GM12872 (cell line): ENCODE results near the gene NFATC2.

Experiments used
- CTCF ChIP-seq: IDR thresholded peaks from 3 replicates; pipeline ENCODE4 v1.5.1; 2011; ENCODE audit warnings: low read depth, mild to moderate bottlenecking, low read length, moderate library complexity; ENCODE audit not compliant: insufficient read depth

NFATC2 gene

GRCh38 chr20:51372966-51373365, 169.6 kb downstream of the NFATC2 start:
- TF ChIP-seq CTCF = no peak

GRCh38 chr20:51372176-51372803, 170.2 kb downstream of the NFATC2 start:
- TF ChIP-seq CTCF = peak; percentile 94

- TF ChIP-seq CTCF = no peak
These were observed 170.8 kb downstream of the NFATC2 start for GRCh38 chr20:51371720-51372119.

- no peak for TF ChIP-seq CTCF
These were observed 173.0 kb downstream of the NFATC2 start for GRCh38 chr20:51369503-51369902.

- no peak for TF ChIP-seq CTCF
These were observed 173.9 kb downstream of the NFATC2 start for GRCh38 chr20:51368461-51369211.

GRCh38 chr20:51366155-51366886, 176.2 kb downstream of the NFATC2 start:
- TF ChIP-seq CTCF = no peak

GRCh38 chr20:51365670-51366069, 176.8 kb downstream of the NFATC2 start:
- TF ChIP-seq CTCF = no peak
